PC-9 (cell line): ENCODE measurements around the gene CEP131. TPM values are rescaled to one million over a fixed set of nuclear protein-coding genes. Genes with fewer than 3 reads are reported as not detected.

Experiments
- BruUV-seq: library from RNA; stranded (reverse); fragments of 400-500 nt; replicated peaks from 2 replicates; lab custom pipeline; 2021; lab: Mats Ljungman, UMichigan
- CTCF ChIA-PET: fragments of 300-600 bp; sonication (Branson Sonifier 250); formaldehyde crosslinking; loops from one replicate; lab custom pipeline; 2022; ENCODE audit warnings: antibody characterized with exemption; lab: Charles Lee
- POLR2A ChIA-PET: fragments of 300-600 bp; sonication (Branson Sonifier 250); formaldehyde crosslinking; loops from one replicate; lab custom pipeline; 2022; ENCODE audit warnings: antibody characterized with exemption; ENCODE audit not compliant: unreplicated experiment; lab: Charles Lee
- DNase-seq, 2 experiments: peaks; one replicate each; pipeline versions ENCODE4 v3.0.0 to v3.0.0-alpha.2; 2015 to 2022; ENCODE audit warnings: mixed read lengths in 1 of 2
- H2AFZ ChIP-seq: fragments of 200-600 bp; sonication (generic); 2 replicates; pipeline ENCODE4 v1.8.1; 2017; ENCODE audit warnings: antibody characterized with exemption
- H3F3A ChIP-seq: fragments of 200-600 bp; sonication (generic); 2 replicates; pipeline ENCODE4 v1.8.1; 2017; ENCODE audit warnings: antibody characterized with exemption, mild to moderate bottlenecking, low read depth; ENCODE audit not compliant: insufficient read depth
- H3K27ac ChIP-seq: fragments of 200-600 bp; sonication (generic); 2 replicates; pipeline ENCODE4 v1.6.1; 2016; ENCODE audit warnings: mixed run types
- H3K27me3 ChIP-seq: fragments of 200-600 bp; sonication (generic); 2 replicates; pipeline ENCODE4 v1.6.1; 2016; ENCODE audit warnings: low read depth, mixed run types; ENCODE audit not compliant: insufficient read depth
- H3K36me3 ChIP-seq: fragments of 200-600 bp; sonication (generic); 2 replicates; pipeline ENCODE4 v1.6.1; 2016; ENCODE audit warnings: low read depth, mixed run types
- H3K4me1 ChIP-seq: fragments of 200-600 bp; sonication (generic); replicated peaks from 2 replicates; pipeline ENCODE4 v1.6.1; 2016; ENCODE audit warnings: mixed run types; ENCODE audit not compliant: insufficient read depth
- H3K4me2 ChIP-seq: fragments of 200-600 bp; sonication (generic); 2 replicates; pipeline ENCODE4 v1.6.1; 2017; ENCODE audit warnings: mixed run types
- H3K4me3 ChIP-seq: fragments of 200-600 bp; sonication (generic); 2 replicates; pipeline ENCODE4 v1.6.1; 2016; ENCODE audit warnings: mixed run types
- H3K79me2 ChIP-seq: fragments of 200-600 bp; sonication (generic); 2 replicates; pipeline ENCODE4 v1.6.1; 2017; ENCODE audit warnings: low read depth, mixed run types
- H3K9me2 ChIP-seq: fragments of 200-600 bp; sonication (generic); 2 replicates; pipeline ENCODE4 v1.8.1; 2017; ENCODE audit warnings: mild to moderate bottlenecking; ENCODE audit not compliant: insufficient read depth
- H3K9me3 ChIP-seq: fragments of 200-600 bp; sonication (generic); 2 replicates; pipeline ENCODE4 v1.8.1; 2016; ENCODE audit warnings: low read depth; ENCODE audit not compliant: insufficient read depth
- H4K20me1 ChIP-seq: fragments of 200-600 bp; sonication (generic); 2 replicates; pipeline ENCODE4 v1.8.1; 2017; ENCODE audit not compliant: insufficient read depth
- CTCF ChIP-seq: fragments of 200-600 bp; sonication (generic); conservative IDR thresholded peaks from 2 replicates; pipeline ENCODE4 v1.6.1; 2017; ENCODE audit warnings: mixed run types, antibody characterized with exemption, mild to moderate bottlenecking, moderate library complexity
- EZH2 ChIP-seq: fragments of 200-600 bp; sonication (generic); IDR thresholded peaks from 2 replicates; pipeline ENCODE4 v1.8.0; 2017; ENCODE audit warnings: antibody characterized with exemption, low read depth
- intact Hi-C: fragments of 100-400 bp; cut with micrococcal nuclease; formaldehyde crosslinking; loops from one replicate; pipeline ENCODE4 v1.10.0; 2022; ENCODE audit not compliant: unreplicated experiment
- total RNA-seq: library from RNA; stranded (reverse); gene quantifications from 2 replicates; pipeline ENCODE4 v1.2.3, GENCODE V29; 2021

CEP131 gene
- total RNA-seq, 1 experiment from 2014 or later, result 24.4 TPM

GRCh38 chr17:81243333-81243664 is 20.5 kb upstream of the CEP131 start:
- 0 out of 2 replicates have a peak, but pooled peaks cover 7% of the 10 kb centered on the region for H3F3A ChIP-seq
- no peaks in the 10 kb centered on the region; the same call in 1 of the 2 replicates for H4K20me1 ChIP-seq
- CTCF ChIA-PET, result no interaction called here
- peaks cover 15% of the 10 kb centered on the region for H3K79me2 ChIP-seq
- H3K9me3 ChIP-seq, result no peaks in the 10 kb centered on the region
- no peak overlapping the region for H3K4me3 ChIP-seq
- DNase-seq, result no peak
- POLR2A ChIA-PET, result no interaction called here
- no TSS peak for BruUV-seq
- H3K27ac ChIP-seq, result no peak overlapping the region
- intact Hi-C loops, result loop anchor here (5.0 kb wide), 1 partner anchor 321 kb away; no protein-coding TSS in a partner anchor
- no peaks in the 10 kb centered on the region for H3K27me3 ChIP-seq
- no peak overlapping the region for H2AFZ ChIP-seq
- TF ChIP-seq EZH2, result no peak
- TF ChIP-seq CTCF, result no peak
- no peaks in the 10 kb centered on the region for H3K9me2 ChIP-seq
- no peaks in the 10 kb centered on the region for H3K4me1 ChIP-seq
- no peak overlapping the region for H3K4me2 ChIP-seq
- H3K36me3 ChIP-seq, result no peaks in the 10 kb centered on the region

- Histone ChIP-seq H2AFZ (no peak overlapping the region), H3F3A (0 out of 2 replicates have a peak, but pooled peaks cover 7% of the 10 kb centered on the region), H3K4me2 (no peak overlapping the region), H4K20me1 (no peaks in the 10 kb centered on the region; the same call in 1 of the 2 replicates), H3K27me3 (no peaks in the 10 kb centered on the region), H3K4me1 (peaks cover 5% of the 10 kb centered on the region; the same call in 1 of the 2 replicates), H3K4me3 (no peak overlapping the region), H3K36me3 (no peaks in the 10 kb centered on the region), H3K9me3 (no peaks in the 10 kb centered on the region), H3K79me2 (peaks cover 15% of the 10 kb centered on the region), H3K27ac (no peak overlapping the region), H3K9me2 (no peaks in the 10 kb centered on the region)
- POLR2A ChIA-PET, result no interaction called here
- CTCF ChIA-PET, result no interaction called here
- intact Hi-C loops, result loop anchor here (5.0 kb wide), 1 partner anchor 320 kb away; no protein-coding TSS in a partner anchor
- no peak for DNase-seq
- TF ChIP-seq CTCF, result no peak
- TF ChIP-seq EZH2, result no peak
- BruUV-seq, result no TSS peak
Measured at GRCh38 chr17:81242421-81243332, 19.9 kb upstream of the CEP131 start.

GRCh38 chr17:81241648-81242420 is 19.1 kb upstream of the CEP131 start:
- Histone ChIP-seq H3K4me3 (no peak overlapping the region), H2AFZ (no peak overlapping the region), H3K4me2 (no peak overlapping the region), H3K36me3 (no peaks in the 10 kb centered on the region), H3K9me2 (no peaks in the 10 kb centered on the region), H3K79me2 (peaks cover 15% of the 10 kb centered on the region), H4K20me1 (no peaks in the 10 kb centered on the region; the same call in 1 of the 2 replicates), H3K27me3 (no peaks in the 10 kb centered on the region), H3K27ac (no peak overlapping the region), H3K9me3 (no peaks in the 10 kb centered on the region), H3K4me1 (peaks cover 6% of the 10 kb centered on the region; the same call in 1 of the 2 replicates), H3F3A (0 out of 2 replicates have a peak, but pooled peaks cover 7% of the 10 kb centered on the region)
- TF ChIP-seq CTCF (peak; percentile 75), EZH2 (no peak)
- no TSS peak for BruUV-seq
- ChIA-PET POLR2A (no interaction called here), CTCF (no interaction called here)
- intact Hi-C loops, result loop anchor here (5.0 kb wide), 1 partner anchor 320 kb away; no protein-coding TSS in a partner anchor
- DNase-seq, result peak in 1 of 2 experiments; percentile 66
